MM.1S (cell line): ENCODE data around the gene RBM23.

ENCODE experiments used
- DNase-seq: peaks from one replicate; pipeline ENCODE4 v3.0.0-alpha.2; 2015
- H2AFZ ChIP-seq: fragments of 300-600 bp; sonication (generic); 2 replicates; pipeline ENCODE4 v1.6.0; 2016; ENCODE audit warnings: antibody characterized with exemption, low read length
- H3F3A ChIP-seq: fragments of 300-600 bp; sonication (generic); 2 replicates; pipeline ENCODE4 v1.6.1; 2016; ENCODE audit warnings: mild to moderate bottlenecking, antibody characterized with exemption, low read length, moderate library complexity, mixed read lengths; ENCODE audit not compliant: insufficient read depth
- H3K27ac ChIP-seq: fragments of 300-600 bp; sonication (generic); 2 replicates; pipeline ENCODE4 v1.5.1; 2016; ENCODE audit warnings: mild to moderate bottlenecking, low read length
- H3K27me3 ChIP-seq: fragments of 300-600 bp; sonication (generic); replicated peaks from 2 replicates; pipeline ENCODE4 v1.6.0; 2016; ENCODE audit warnings: low read length; ENCODE audit not compliant: insufficient read depth
- H3K36me3 ChIP-seq: fragments of 300-600 bp; sonication (generic); replicated peaks from 2 replicates; pipeline ENCODE4 v1.6.1; 2016; ENCODE audit warnings: mild to moderate bottlenecking, low read length, mixed read lengths; ENCODE audit not compliant: insufficient read depth
- H3K4me1 ChIP-seq: fragments of 300-600 bp; sonication (generic); 2 replicates; pipeline ENCODE4 v1.6.1; 2016; ENCODE audit warnings: low read length, mixed read lengths
- H3K4me2 ChIP-seq: fragments of 300-600 bp; sonication (generic); 2 replicates; pipeline ENCODE4 v1.6.0; 2016; ENCODE audit warnings: low read depth, low read length
- H3K4me3 ChIP-seq: fragments of 300-600 bp; sonication (generic); 2 replicates; pipeline ENCODE4 v1.5.1; 2016; ENCODE audit warnings: low read length, mixed read lengths
- H3K79me2 ChIP-seq: fragments of 300-600 bp; sonication (generic); 2 replicates; pipeline ENCODE4 v1.6.1; 2016; ENCODE audit warnings: mixed run types, low read length, mixed read lengths
- H3K9ac ChIP-seq: fragments of 300-600 bp; sonication (generic); 2 replicates; pipeline ENCODE4 v1.6.1; 2016; ENCODE audit warnings: low read length, mixed read lengths
- H3K9me2 ChIP-seq: fragments of 300-600 bp; sonication (generic); replicated peaks from 2 replicates; pipeline ENCODE4 v1.6.1; 2016; ENCODE audit warnings: mild to moderate bottlenecking, low read length, mixed read lengths; ENCODE audit not compliant: insufficient read depth
- H3K9me3 ChIP-seq: fragments of 300-600 bp; sonication (generic); replicated peaks from 2 replicates; pipeline ENCODE4 v1.6.1; 2016; ENCODE audit warnings: mild to moderate bottlenecking, low read length, mixed read lengths; ENCODE audit not compliant: insufficient read depth
- H4K20me1 ChIP-seq: fragments of 300-600 bp; sonication (generic); 2 replicates; pipeline ENCODE4 v1.6.1; 2016; ENCODE audit warnings: mild to moderate bottlenecking, low read length, moderate library complexity, mixed read lengths; ENCODE audit not compliant: insufficient read depth
- CTCF ChIP-seq: fragments of 300-600 bp; sonication (generic); IDR thresholded peaks from 2 replicates; pipeline ENCODE4 v1.5.1; 2016; ENCODE audit warnings: antibody characterized with exemption, low read length, mixed read lengths
- EZH2 ChIP-seq: fragments of 300-600 bp; sonication (generic); optimal IDR thresholded peaks from 2 replicates; pipeline ENCODE3; 2017; ENCODE audit warnings: low read depth, mild to moderate bottlenecking, antibody characterized with exemption, low read length, mixed read lengths
- EZH2phosphoT487 ChIP-seq: fragments of 300-600 bp; sonication (generic); IDR thresholded peaks from 2 replicates; pipeline ENCODE4 v1.6.1; 2018; ENCODE audit warnings: antibody characterized with exemption, low read length

RBM23 gene

DNA sequence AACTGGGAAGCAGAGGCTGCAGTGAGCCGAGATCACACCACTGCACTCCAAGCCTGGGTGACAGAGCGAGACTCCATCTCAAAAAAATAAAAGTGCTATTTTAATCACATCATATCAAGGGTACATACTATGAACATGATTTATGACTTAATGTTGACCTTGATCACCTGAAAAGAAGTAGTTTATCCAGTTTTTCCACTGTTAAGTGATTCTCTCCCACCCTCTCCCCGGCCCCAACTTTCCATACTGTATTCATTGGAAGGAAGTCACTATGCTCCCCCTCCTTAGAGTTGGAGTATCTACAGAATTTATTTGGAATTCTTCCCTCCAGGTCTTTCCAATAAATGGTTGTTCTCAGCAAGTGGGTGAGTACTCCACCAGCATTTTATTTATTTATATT, 13.2 kb upstream of the RBM23 start:
- H4K20me1 ChIP-seq = no peaks in the 10 kb centered on the region
- H3K4me1 ChIP-seq = 0 out of 2 replicates have a peak, but pooled peaks cover 3% of the 10 kb centered on the region
- no peak overlapping the region for H3K4me3 ChIP-seq
- no peak overlapping the region for H3K27ac ChIP-seq
- H3K4me2 ChIP-seq = no peak overlapping the region
- no peak for DNase-seq
- H3K36me3 ChIP-seq = no peaks in the 10 kb centered on the region
- H3F3A ChIP-seq = peaks cover 5% of the 10 kb centered on the region; the same call in 1 of the 2 replicates
- no peak overlapping the region for H2AFZ ChIP-seq
- H3K9ac ChIP-seq = no peak overlapping the region
- no peak for TF ChIP-seq CTCF
- no peak for TF ChIP-seq EZH2phosphoT487
- no peak for TF ChIP-seq EZH2
- H3K9me2 ChIP-seq = no peaks in the 10 kb centered on the region
- peaks cover 15% of the 10 kb centered on the region for H3K79me2 ChIP-seq
- no peaks in the 10 kb centered on the region for H3K9me3 ChIP-seq
- no peaks in the 10 kb centered on the region for H3K27me3 ChIP-seq

GRCh38 chr14:22929961-22930364, 11.0 kb upstream of the RBM23 start:
- Histone ChIP-seq H3K9me2 (no peaks in the 10 kb centered on the region), H2AFZ (peak overlapping the region; percentile 44), H3K27ac (peak overlapping the region; percentile 37; the same call in 1 of the 2 replicates), H3K4me1 (0 out of 2 replicates have a peak, but pooled peaks cover 3% of the 10 kb centered on the region), H4K20me1 (no peaks in the 10 kb centered on the region), H3K36me3 (no peaks in the 10 kb centered on the region), H3K4me3 (peak overlapping the region; percentile 69), H3F3A (peaks cover 5% of the 10 kb centered on the region; the same call in 1 of the 2 replicates), H3K9me3 (no peaks in the 10 kb centered on the region), H3K4me2 (peak overlapping the region; percentile 71), H3K27me3 (no peaks in the 10 kb centered on the region), H3K9ac (peak overlapping the region; percentile 41; the same call in 1 of the 2 replicates), H3K79me2 (peaks cover 15% of the 10 kb centered on the region)
- no peak for DNase-seq
- TF ChIP-seq CTCF = no peak
- TF ChIP-seq EZH2phosphoT487 = no peak
- TF ChIP-seq EZH2 = no peak

- H3K79me2 ChIP-seq = peaks cover 15% of the 10 kb centered on the region
- peak within 1 kb of the TSS; percentile 83 for H3K4me2 ChIP-seq
- peak within 1 kb of the TSS; percentile 67 for H2AFZ ChIP-seq
- DNase-seq = peak; percentile 96
- TF ChIP-seq EZH2 (no peak), EZH2phosphoT487 (no peak), CTCF (no peak)
- H3F3A ChIP-seq = peaks cover 5% of the 10 kb centered on the region; the same call in 1 of the 2 replicates
- H3K9ac ChIP-seq = peak within 1 kb of the TSS; percentile 93
- H4K20me1 ChIP-seq = no peaks in the 10 kb centered on the region
- H3K4me3 ChIP-seq = peak within 1 kb of the TSS; percentile 93
- 0 out of 2 replicates have a peak, but pooled peaks cover 3% of the 10 kb centered on the region for H3K4me1 ChIP-seq
- H3K27ac ChIP-seq = peak within 1 kb of the TSS; percentile 67
- no peaks in the 10 kb centered on the region for H3K9me3 ChIP-seq
- no peaks in the 10 kb centered on the region for H3K9me2 ChIP-seq
- no peaks in the 10 kb centered on the region for H3K27me3 ChIP-seq
- H3K36me3 ChIP-seq = no peaks in the 10 kb centered on the region
These were observed 10.4 kb upstream of the RBM23 start, which contains the start of gene PRMT5 for GRCh38 chr14:22929104-22929960. Gene PRMT5 (minus strand): TSS chr14:22929376. CDS start chr14:22929361, 15 bp downstream.
